ENCODE data around the gene PFN2. TPM values are rescaled to one million over a fixed set of nuclear protein-coding genes. Genes with fewer than 3 reads are reported as not detected.
A peak's percentile ranks its signal among the peaks of the same experiment; 100 is the strongest.

PFN2 gene
- total RNA-seq, 4 donors from 2014 or later = 96.1 to 114 (median 111) TPM

DNA sequence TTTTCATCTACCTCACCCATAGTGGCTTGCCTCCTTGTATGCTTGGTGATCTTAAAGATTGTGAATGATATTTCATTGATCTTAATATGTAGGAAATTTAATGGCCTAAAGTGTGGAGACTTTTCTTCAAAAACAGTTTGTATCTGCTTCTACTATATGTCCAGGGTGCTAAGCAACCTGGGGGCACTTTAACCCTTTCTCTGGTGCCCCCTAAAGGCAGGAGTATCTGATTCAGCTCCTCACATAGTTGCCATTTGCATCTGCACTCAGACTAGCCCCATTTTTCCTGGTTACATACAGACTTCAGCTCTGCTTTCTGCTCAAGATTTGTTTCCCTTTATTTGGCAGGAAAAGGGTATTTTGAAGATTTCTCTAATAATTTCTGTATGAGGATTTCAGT lies 5.2 kb upstream of the PFN2 start:
- TF ChIP-seq POLR2A (IDR thresholded peaks at IDR 0.05) = no peak
- TF ChIP-seq, protein P1, sequence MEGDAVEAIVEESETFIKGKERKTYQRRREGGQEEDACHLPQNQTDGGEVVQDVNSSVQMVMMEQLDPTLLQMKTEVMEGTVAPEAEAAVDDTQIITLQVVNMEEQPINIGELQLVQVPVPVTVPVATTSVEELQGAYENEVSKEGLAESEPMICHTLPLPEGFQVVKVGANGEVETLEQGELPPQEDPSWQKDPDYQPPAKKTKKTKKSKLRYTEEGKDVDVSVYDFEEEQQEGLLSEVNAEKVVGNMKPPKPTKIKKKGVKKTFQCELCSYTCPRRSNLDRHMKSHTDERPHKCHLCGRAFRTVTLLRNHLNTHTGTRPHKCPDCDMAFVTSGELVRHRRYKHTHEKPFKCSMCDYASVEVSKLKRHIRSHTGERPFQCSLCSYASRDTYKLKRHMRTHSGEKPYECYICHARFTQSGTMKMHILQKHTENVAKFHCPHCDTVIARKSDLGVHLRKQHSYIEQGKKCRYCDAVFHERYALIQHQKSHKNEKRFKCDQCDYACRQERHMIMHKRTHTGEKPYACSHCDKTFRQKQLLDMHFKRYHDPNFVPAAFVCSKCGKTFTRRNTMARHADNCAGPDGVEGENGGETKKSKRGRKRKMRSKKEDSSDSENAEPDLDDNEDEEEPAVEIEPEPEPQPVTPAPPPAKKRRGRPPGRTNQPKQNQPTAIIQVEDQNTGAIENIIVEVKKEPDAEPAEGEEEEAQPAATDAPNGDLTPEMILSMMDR (IDR thresholded peaks at IDR 0.05) = no peak
- intact Hi-C loops (cut with DNase I) = no loop called here

DNA sequence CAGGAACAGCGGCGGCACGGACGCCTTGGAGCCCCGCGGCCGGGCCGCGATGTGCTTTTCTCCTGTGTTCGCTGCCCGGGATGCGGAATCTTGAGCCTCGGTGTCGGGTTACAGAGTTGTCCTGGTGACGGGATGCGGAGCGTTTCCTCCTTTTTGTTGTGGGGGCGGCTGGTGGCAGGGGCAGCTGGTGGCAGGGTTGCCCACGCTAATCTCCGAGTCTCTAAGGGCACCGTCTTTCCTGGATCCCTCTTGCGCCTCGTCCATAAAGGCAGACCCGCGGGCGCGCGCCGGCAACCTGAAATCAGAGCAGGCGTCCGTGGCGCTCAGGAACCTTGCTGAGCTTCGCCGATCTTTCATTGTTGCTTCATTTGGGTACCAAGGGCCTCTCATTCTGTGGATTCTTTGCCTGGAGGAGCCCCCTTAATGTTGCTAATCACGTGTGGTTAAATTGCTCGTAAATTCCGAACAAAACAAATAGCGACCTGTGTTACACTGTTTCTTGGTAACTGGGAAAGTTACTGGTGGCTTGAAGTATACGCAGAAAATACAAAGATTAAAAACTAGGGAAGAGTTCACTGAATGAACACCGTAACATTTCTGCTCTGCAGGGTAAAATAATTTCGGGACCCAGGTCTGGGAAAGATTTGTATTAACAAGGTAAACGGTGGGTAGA lies 844 bp upstream of the PFN2 start:
- intact Hi-C loops (cut with DNase I) = no loop called here
- Histone ChIP-seq H3K36me3 (no peaks in the 10 kb centered on the region), H3K27me3 (no peaks in the 10 kb centered on the region), H3K27ac (peak overlapping the region; percentile 86 to 92 (median 88)), H3K4me3 (replicated peaks in 1 of 3) (peak overlapping the region; percentile 47 to 88 (median 76)), H3K9me3 (no peaks in the 10 kb centered on the region), H3K4me1 (peaks cover 6 to 12% of the 10 kb centered on the region in 2 donors)
- TF ChIP-seq POLR2A (IDR thresholded peaks at IDR 0.05) = peak in 1 of 2 donors; percentile 50
- TF ChIP-seq, protein P1 (IDR thresholded peaks at IDR 0.05) = no peak
- 2 to 4% methylated on average over 14 to 25 of the region's 42 CpGs for WGBS, 2 donors
- peak; percentile 62 to 69 for DNase-seq

More for the DNA sequence above, 5.2 kb upstream of the PFN2 start:
- H3K27ac ChIP-seq = no peak overlapping the region
- no peaks in the 10 kb centered on the region for H3K36me3 ChIP-seq
- H3K4me3 ChIP-seq (replicated peaks in 1 of 3) = no peak overlapping the region
- H3K9me3 ChIP-seq = no peaks in the 10 kb centered on the region
- DNase-seq = no peak
- H3K4me1 ChIP-seq = no peaks in the 10 kb centered on the region
- H3K27me3 ChIP-seq = no peaks in the 10 kb centered on the region

DNA sequence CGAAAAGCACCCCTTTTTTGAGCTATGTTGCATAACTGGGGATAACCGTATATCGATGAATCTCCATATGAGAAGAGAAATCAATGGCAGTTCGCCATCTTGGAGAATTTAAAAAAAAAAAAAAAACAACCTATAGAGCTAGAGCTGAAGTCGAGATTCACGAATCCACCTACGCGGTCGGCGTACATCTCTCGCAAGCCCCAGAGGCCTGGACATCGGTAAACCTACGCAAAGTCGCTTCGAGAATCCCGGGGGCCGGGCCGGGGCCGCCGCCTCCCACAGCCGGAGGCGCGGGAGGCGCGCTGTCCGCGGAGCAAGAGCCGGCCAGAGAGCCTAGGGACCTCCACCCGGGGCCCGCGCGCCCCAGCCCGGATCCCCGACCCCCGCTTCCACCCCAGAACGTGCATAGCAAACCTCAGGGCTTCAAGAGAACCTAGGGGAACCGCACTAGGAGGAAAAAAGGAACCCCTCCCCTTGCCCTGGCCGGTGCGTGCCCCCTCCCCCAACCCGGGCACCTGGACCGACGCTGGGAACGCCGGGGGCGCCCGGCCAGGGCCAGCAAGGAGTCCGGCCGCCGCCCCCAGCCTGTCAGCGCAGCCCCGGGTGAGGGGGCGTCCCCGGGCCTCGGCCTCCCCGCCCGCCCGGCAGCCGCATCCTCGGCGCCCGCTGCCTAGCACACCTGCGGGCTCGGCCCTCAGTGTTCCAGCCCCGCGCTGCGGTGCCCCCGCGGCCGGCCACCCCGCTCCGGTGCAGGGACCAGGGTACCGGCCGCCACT lies 567 bp downstream of the PFN2 start:
- H3K36me3 ChIP-seq = no peaks in the 10 kb centered on the region
- H3K4me3 ChIP-seq (replicated peaks in 1 of 3) = peak overlapping the region; percentile 78 to 88 (median 83)
- intact Hi-C loops (cut with DNase I) = loop anchor here (5.0 kb wide), 1 partner anchor 212 kb away; no protein-coding TSS in a partner anchor
- peak; percentile 88 to 90 for DNase-seq
- H3K4me1 ChIP-seq = peaks cover 6 to 12% of the 10 kb centered on the region in 2 donors
- H3K27ac ChIP-seq = peak overlapping the region; percentile 86 to 92 (median 88)
- no peaks in the 10 kb centered on the region for H3K9me3 ChIP-seq
- TF ChIP-seq, protein P1 (IDR thresholded peaks at IDR 0.05) = no peak
- peak in 1 of 2 donors; percentile 39 for TF ChIP-seq POLR2A (IDR thresholded peaks at IDR 0.05)
- H3K27me3 ChIP-seq = no peaks in the 10 kb centered on the region
- 0% methylated on average over 30 to 32 of the region's 73 CpGs for WGBS, 2 donors

DNA sequence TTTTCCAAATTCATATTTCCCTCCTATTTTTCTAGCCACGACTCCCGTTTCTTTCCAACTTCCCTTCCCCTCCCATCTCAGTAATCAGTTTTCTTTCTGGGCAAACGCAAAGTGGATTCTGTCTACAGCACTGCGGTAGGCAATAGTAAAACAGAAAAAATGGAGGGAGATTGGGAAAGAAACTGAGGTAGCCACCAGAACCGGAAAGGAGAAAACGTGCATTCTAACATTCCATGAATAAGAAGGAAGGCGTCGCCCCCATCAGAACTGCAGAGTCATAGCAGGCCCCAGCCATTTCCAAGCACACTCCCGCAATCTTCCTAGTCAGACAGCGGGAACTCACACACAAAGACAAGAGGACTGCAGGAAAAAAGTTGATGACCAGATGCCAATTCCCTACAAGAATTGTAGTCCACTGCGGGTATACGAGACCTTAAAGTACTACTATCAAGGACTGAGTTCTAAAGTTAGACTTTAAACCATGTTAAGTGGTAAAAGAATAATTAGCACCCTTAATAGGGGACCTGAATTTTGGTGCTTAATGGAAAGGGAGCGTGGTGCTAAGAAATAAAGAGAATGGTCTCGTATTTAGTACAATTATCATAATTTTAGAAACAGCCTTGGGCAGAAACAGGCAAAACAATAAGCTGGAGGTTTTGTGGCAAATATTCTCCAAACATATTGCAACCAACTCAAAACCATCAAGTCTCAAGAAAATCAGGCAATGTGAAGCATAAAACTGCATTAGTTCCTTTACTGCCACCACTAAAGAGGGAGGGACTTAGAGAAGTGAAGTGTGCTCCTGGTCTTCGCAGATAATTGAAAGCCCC lies 1.4 kb downstream of the PFN2 start:
- WGBS, 2 donors = 11 to 21% methylated on average over 15 of the region's 15 CpGs
- no peaks in the 10 kb centered on the region for H3K9me3 ChIP-seq
- H3K4me3 ChIP-seq (replicated peaks in 1 of 3) = peak overlapping the region; percentile 78 to 88 (median 83)
- H3K4me1 ChIP-seq = peaks cover 6 to 12% of the 10 kb centered on the region in 2 donors
- intact Hi-C loops (cut with DNase I) = loop anchor here (5.0 kb wide), 1 partner anchor 213 kb away; no protein-coding TSS in a partner anchor
- no peaks in the 10 kb centered on the region for H3K36me3 ChIP-seq
- peak in 1 of 2 donors; percentile 59 for TF ChIP-seq POLR2A (IDR thresholded peaks at IDR 0.05)
- TF ChIP-seq, protein P1 (IDR thresholded peaks at IDR 0.05) = peak in 3 of 6 experiments; percentile 11 to 27 (median 21)
- H3K27ac ChIP-seq = peak overlapping the region; percentile 86 to 92 (median 88)
- DNase-seq = peak; percentile 60 to 68
- no peaks in the 10 kb centered on the region for H3K27me3 ChIP-seq
